Bronchial epithelial cell (primary cell): ENCODE results near the gene SART1. TPM values are rescaled to one million over a fixed set of nuclear protein-coding genes. Genes with fewer than 3 reads are reported as not detected.

Experiments
- DNase-seq: peaks from one replicate; pipeline ENCODE4 v3.0.0-alpha.2; 2010; ENCODE audit warnings: low read depth
- FAIRE-seq: peaks from 2 replicates; lab custom pipeline; 2011; peaks lifted over from hg19 to GRCh38; lab: Jason Lieb, UNC
- H3K27me3 ChIP-seq: 2 replicates; pipeline ENCODE4 v1.5.1; 2011; ENCODE audit warnings: low read length; ENCODE audit not compliant: control insufficient read depth, insufficient read depth
- H3K36me3 ChIP-seq: 2 replicates; pipeline ENCODE4 v1.5.1; 2011; ENCODE audit warnings: low read length; ENCODE audit not compliant: control insufficient read depth, insufficient read depth
- H3K4me3 ChIP-seq: 2 replicates; pipeline ENCODE4 v1.5.1; 2011; ENCODE audit warnings: mild to moderate bottlenecking, low read depth, low read length, control low read depth
- CTCF ChIP-seq: IDR thresholded peaks from 2 replicates; pipeline ENCODE4 v1.5.1; 2011; ENCODE audit warnings: mild to moderate bottlenecking, moderate library complexity, low read length, control low read depth, inconsistent platforms; ENCODE audit not compliant: insufficient read depth, severe bottlenecking
- total RNA-seq: library from RNA; depleted of rRNA; stranded (reverse); fragments of >200 nt; gene quantifications from 2 replicates; pipeline ENCODE4 v1.2.1, GENCODE V29; 2014

SART1 gene
- total RNA-seq, 1 donor from 2014 or later: 32.4 TPM

GRCh38 chr11:66026017-66026529 is 64.5 kb downstream of the SART1 start, which contains the start of gene CATSPER1:
CATSPER1 (minus strand) TSS chr11:66026479; CDS start chr11:66026379, 100 bp downstream.
- FAIRE-seq (no peak), DNase-seq (no peak)
- TF ChIP-seq CTCF: no peak
- Histone ChIP-seq H3K36me3 (no peaks in the 10 kb centered on the region), H3K27me3 (no peaks in the 10 kb centered on the region), H3K4me3 (no peak within 1 kb of the TSS)

Other genes with a start within 250 kb of the SART1 start
- 34.8 and 37.6 TPM in 2 replicates for gene KAT5, start 249.5 kb upstream of the SART1 start, total RNA-seq
- 19.8 and 21.1 TPM in 2 replicates for gene RNASEH2C, start 240.9 kb upstream of the SART1 start, total RNA-seq
- 6.1 and 8.4 TPM in 2 replicates for gene AP5B1, start 180.8 kb upstream of the SART1 start, total RNA-seq
- gene OVOL1, start 174.7 kb upstream of the SART1 start, total RNA-seq: 6.3 and 17.8 TPM in 2 replicates
- under 0.01 TPM in 1 of 2 replicates, not detected in the other for gene SNX32, start 127.8 kb upstream of the SART1 start, total RNA-seq
- 764 and 971 TPM in 2 replicates for gene CFL1, start 103.6 kb upstream of the SART1 start, total RNA-seq
- 58.4 and 63.8 TPM in 2 replicates for gene MUS81, start 101.3 kb upstream of the SART1 start, total RNA-seq
- 2.9 and 5.6 TPM in 2 replicates for gene EFEMP2, start 88.9 kb upstream of the SART1 start, total RNA-seq
- not detected in 2 replicates for gene CTSW, start 81.9 kb upstream of the SART1 start, total RNA-seq
- 103 and 157 TPM in 2 replicates for gene FIBP, start 73.3 kb upstream of the SART1 start, total RNA-seq
- gene CCDC85B, start 71.1 kb upstream of the SART1 start, total RNA-seq: 19.6 and 29.7 TPM in 2 replicates
- gene FOSL1, start 61.3 kb upstream of the SART1 start, total RNA-seq: 2.6 and 3.1 TPM in 2 replicates
- gene C11orf68, start 42.7 kb upstream of the SART1 start, total RNA-seq: 8.4 and 12.9 TPM in 2 replicates
- gene DRAP1, start 42.3 kb upstream of the SART1 start, total RNA-seq: 176 and 429 TPM in 2 replicates
- gene TSGA10IP, start 16.3 kb upstream of the SART1 start, total RNA-seq: under 0.01 TPM in 1 of 2 replicates, not detected in the other
- 39.7 and 44.5 TPM in 2 replicates for gene EIF1AD, start 40.4 kb downstream of the SART1 start, total RNA-seq
- 8.4 and 14.0 TPM in 2 replicates for gene BANF1, start 40.8 kb downstream of the SART1 start, total RNA-seq
- gene CST6, start 50.3 kb downstream of the SART1 start, total RNA-seq: 3.9 and 4.4 TPM in 2 replicates
- gene CATSPER1, start 64.7 kb downstream of the SART1 start, total RNA-seq: 0.26 TPM in 1 of 2 replicates, not detected in the other
- gene GAL3ST3, start 87.4 kb downstream of the SART1 start, total RNA-seq: not detected in 2 replicates
- gene SF3B2, start 90.6 kb downstream of the SART1 start, total RNA-seq: 88.2 and 91.0 TPM in 2 replicates
- gene PACS1, start 108.5 kb downstream of the SART1 start, total RNA-seq: 6.8 and 7.0 TPM in 2 replicates